Measurements from ENCODE around the gene PCSK4. TPM values are rescaled to one million over a fixed set of nuclear protein-coding genes. Genes with fewer than 3 reads are reported as not detected.

Gene PCSK4
- total and polyA plus RNA-seq, 7 donors = 0.99 to 5.0 (median 3.1) TPM; not detected in 1

GRCh38 chr19:1470055-1470304 lies 20.2 kb downstream of the PCSK4 start:
- TF ChIP-seq POLR2A (IDR thresholded peaks at IDR 0.05) = no peak
- no peak for TF ChIP-seq EP300 (IDR thresholded peaks at IDR 0.05)
- TF ChIP-seq CTCF (IDR thresholded peaks at IDR 0.05) = no peak
- TF ChIP-seq POLR2AphosphoS5 (IDR thresholded peaks at IDR 0.05) = no peak
- Histone ChIP-seq H3K27ac (no peak overlapping the region), H3K27me3 (peaks cover 67 to 100% (median 92%) of the 10 kb centered on the region in 3 donors), H3K9me3 (no peaks in the 10 kb centered on the region), H3K4me3 (peak overlapping the region; percentile 4 to 42 (median 35)), H3K4me1 (peaks cover 0 to 70% (median 64%) of the 10 kb centered on the region in 4 donors), H3K36me3 (peaks cover 0 to 7% (median 0%) of the 10 kb centered on the region in 4 donors)
- no peak for DNase-seq
- 5 to 6% methylated on average over 22 of the region's 22 CpGs for WGBS, 2 donors
- intact Hi-C loops (cut with DNase I) = no loop called here

- no peak for TF ChIP-seq POLR2AphosphoS5 (IDR thresholded peaks at IDR 0.05)
- TF ChIP-seq POLR2A (IDR thresholded peaks at IDR 0.05) = no peak
- no peak for TF ChIP-seq EP300 (IDR thresholded peaks at IDR 0.05)
- TF ChIP-seq CTCF (IDR thresholded peaks at IDR 0.05) = no peak
- Histone ChIP-seq H3K9me3 (no peaks in the 10 kb centered on the region), H3K4me1 (peaks cover 0 to 70% (median 64%) of the 10 kb centered on the region in 4 donors), H3K36me3 (peaks cover 0 to 1% (median 0%) of the 10 kb centered on the region in 4 donors), H3K27me3 (peaks cover 67 to 100% (median 95%) of the 10 kb centered on the region in 3 donors), H3K27ac (no peak overlapping the region), H3K4me3 (peak overlapping the region; percentile 4 to 42 (median 35))
- WGBS, 2 donors = 2% methylated on average over 117 of the region's 117 CpGs
- DNase-seq = no peak
- intact Hi-C loops (cut with DNase I) = no loop called here
Measured at GRCh38 chr19:1469255-1470054, 20.7 kb downstream of the PCSK4 start.

- no peaks in the 10 kb centered on the region for H3K9me3 ChIP-seq
- DNase-seq = no peak
- H3K4me3 ChIP-seq = peak overlapping the region in 3 of 4 donors; percentile 9 to 29 (median 11)
- WGBS, 2 donors = 2 to 3% methylated on average over 47 of the region's 47 CpGs
- no peak overlapping the region for H3K27ac ChIP-seq
- peaks cover 67 to 95% (median 89%) of the 10 kb centered on the region in 3 donors for H3K27me3 ChIP-seq
- no peak for TF ChIP-seq POLR2A (IDR thresholded peaks at IDR 0.05)
- no peak for TF ChIP-seq EP300 (IDR thresholded peaks at IDR 0.05)
- no peak for TF ChIP-seq POLR2AphosphoS5 (IDR thresholded peaks at IDR 0.05)
- no peak for TF ChIP-seq CTCF (IDR thresholded peaks at IDR 0.05)
- intact Hi-C loops (cut with DNase I) = no loop called here
- peaks cover 0 to 70% (median 64%) of the 10 kb centered on the region in 4 donors for H3K4me1 ChIP-seq
- no peaks in the 10 kb centered on the region for H3K36me3 ChIP-seq
Measured at GRCh38 chr19:1468821-1469254, 21.3 kb downstream of the PCSK4 start.

- Histone ChIP-seq H3K4me1 (peaks cover 0 to 70% (median 64%) of the 10 kb centered on the region in 4 donors), H3K27ac (no peak overlapping the region), H3K9me3 (no peaks in the 10 kb centered on the region), H3K27me3 (peaks cover 67 to 91% (median 84%) of the 10 kb centered on the region in 3 donors), H3K4me3 (peak overlapping the region in 2 of 4 donors; percentile 9 to 11), H3K36me3 (no peaks in the 10 kb centered on the region)
- intact Hi-C loops (cut with DNase I) = no loop called here
- WGBS, 2 donors = 6 to 8% methylated on average over 49 of the region's 49 CpGs
- DNase-seq = no peak
- no peak for TF ChIP-seq POLR2A (IDR thresholded peaks at IDR 0.05)
- TF ChIP-seq POLR2AphosphoS5 (IDR thresholded peaks at IDR 0.05) = no peak
- TF ChIP-seq EP300 (IDR thresholded peaks at IDR 0.05) = no peak
- TF ChIP-seq CTCF (IDR thresholded peaks at IDR 0.05) = no peak
Measured at GRCh38 chr19:1468274-1468820, 21.8 kb downstream of the PCSK4 start.

All from sigmoid colon (tissue), 7 donors.